Trophoblast cell (in vitro differentiated cells and primary cell): ENCODE data around the gene MGRN1.
A peak's percentile ranks its signal among the peaks of the same experiment; 100 is the strongest.

ENCODE experiments used
- DNase-seq, 2 donors: peaks; one replicate each; pipeline ENCODE4 v3.0.0-alpha.2; 2016
- H2AFZ ChIP-seq: 2 replicates; pipeline ENCODE4 v1.6.1; 2013; ENCODE audit warnings: low read length, moderate library complexity, mild to moderate bottlenecking; ENCODE audit not compliant: insufficient read depth, poor library complexity
- H2AK5ac ChIP-seq: 2 replicates; pipeline ENCODE4 v1.6.1; 2013; ENCODE audit warnings: mild to moderate bottlenecking, low read length
- H2BK120ac ChIP-seq: 2 replicates; pipeline ENCODE4 v1.6.1; 2013; ENCODE audit warnings: low read length, mild to moderate bottlenecking, moderate library complexity; ENCODE audit not compliant: insufficient read depth, poor library complexity
- H2BK12ac ChIP-seq: 2 replicates; pipeline ENCODE4 v1.6.1; 2013; ENCODE audit warnings: mild to moderate bottlenecking, low read length, moderate library complexity
- H2BK5ac ChIP-seq: 2 replicates; pipeline ENCODE4 v1.6.1; 2013; ENCODE audit warnings: low read length, low read depth, moderate library complexity, mild to moderate bottlenecking; ENCODE audit not compliant: poor library complexity
- H3K14ac ChIP-seq: 2 replicates; pipeline ENCODE4 v1.6.1; 2013; ENCODE audit warnings: mild to moderate bottlenecking, low read length
- H3K18ac ChIP-seq: 2 replicates; pipeline ENCODE4 v1.6.1; 2013; ENCODE audit warnings: mild to moderate bottlenecking, low read length
- H3K23ac ChIP-seq: 2 replicates; pipeline ENCODE4 v1.6.1; 2013; ENCODE audit warnings: low read length
- H3K27ac ChIP-seq: 2 replicates; pipeline ENCODE4 v1.5.1; 2013; ENCODE audit warnings: low read depth, mild to moderate bottlenecking, inconsistent platforms, low read length, moderate library complexity
- H3K27me3 ChIP-seq: 2 replicates; pipeline ENCODE4 v1.6.1; 2013; ENCODE audit warnings: inconsistent platforms, mild to moderate bottlenecking, low read length, moderate library complexity; ENCODE audit not compliant: insufficient read depth
- H3K36me3 ChIP-seq, 2 experiments: 1 replicate in 1 of 2; 2 replicates in 1 of 2; pipeline ENCODE4 v1.6.1; 2013; ENCODE audit warnings: low read length in 2 of 2, mild to moderate bottlenecking in 2 of 2, moderate library complexity in 1 of 2; ENCODE audit not compliant: insufficient read depth in 2 of 2, control insufficient read depth in 1 of 2
- H3K4ac ChIP-seq: 2 replicates; pipeline ENCODE4 v1.6.1; 2013; ENCODE audit warnings: low read depth, mild to moderate bottlenecking, low read length, moderate library complexity
- H3K4me1 ChIP-seq, 2 experiments: 1 replicate in 1 of 2; 2 replicates in 1 of 2; pipeline ENCODE4 v1.6.1; 2013; ENCODE audit warnings: low read length in 2 of 2, mild to moderate bottlenecking in 2 of 2, moderate library complexity in 1 of 2; ENCODE audit not compliant: insufficient read depth in 2 of 2, control insufficient read depth in 1 of 2
- H3K4me2 ChIP-seq: 2 replicates; pipeline ENCODE4 v1.6.1; 2013; ENCODE audit warnings: inconsistent platforms, mild to moderate bottlenecking, low read length, moderate library complexity
- H3K4me3 ChIP-seq: 2 replicates; pipeline ENCODE4 v1.5.1; 2013; ENCODE audit warnings: mild to moderate bottlenecking, low read depth, low read length, inconsistent platforms
- H3K79me1 ChIP-seq: one replicate; pipeline ENCODE4 v1.6.1; 2013; ENCODE audit warnings: low read length
- H3K79me2 ChIP-seq: 2 replicates; pipeline ENCODE4 v1.6.1; 2013; ENCODE audit warnings: low read length, mild to moderate bottlenecking; ENCODE audit not compliant: control insufficient read depth, insufficient read depth, poor library complexity
- H3K9ac ChIP-seq: 2 replicates; pipeline ENCODE4 v1.6.1; 2013; ENCODE audit warnings: mild to moderate bottlenecking, low read length
- H3K9me3 ChIP-seq: 2 replicates; pipeline ENCODE4 v1.6.1; 2013; ENCODE audit warnings: low read depth, mild to moderate bottlenecking, control low read depth, inconsistent platforms, low read length; ENCODE audit not compliant: insufficient read depth
- H4K12ac ChIP-seq: 2 replicates; pipeline ENCODE4 v1.6.1; 2013; ENCODE audit warnings: low read depth, mild to moderate bottlenecking, low read length, moderate library complexity
- H4K8ac ChIP-seq: 2 replicates; pipeline ENCODE4 v1.6.1; 2013; ENCODE audit warnings: low read depth, mild to moderate bottlenecking, low read length, moderate library complexity
- H4K91ac ChIP-seq: one replicate; pipeline ENCODE4 v1.6.1; 2013; ENCODE audit warnings: low read depth, mild to moderate bottlenecking, low read length, moderate library complexity
- whole genome bisulfite sequencing: extraction: QIAGEN DNeasy Blood & Tissue Kit; methylation state at CpG from one replicate; pipeline ENCODE4 v1.1.7; 2013; ENCODE audit warnings: missing lambda C conversion rate; ENCODE audit not compliant: insufficient read length, insufficient coverage; ENCODE audit errors: extremely low coverage; 5-methylcytosine and 5-hydroxymethylcytosine counted together

MGRN1 gene

DNA sequence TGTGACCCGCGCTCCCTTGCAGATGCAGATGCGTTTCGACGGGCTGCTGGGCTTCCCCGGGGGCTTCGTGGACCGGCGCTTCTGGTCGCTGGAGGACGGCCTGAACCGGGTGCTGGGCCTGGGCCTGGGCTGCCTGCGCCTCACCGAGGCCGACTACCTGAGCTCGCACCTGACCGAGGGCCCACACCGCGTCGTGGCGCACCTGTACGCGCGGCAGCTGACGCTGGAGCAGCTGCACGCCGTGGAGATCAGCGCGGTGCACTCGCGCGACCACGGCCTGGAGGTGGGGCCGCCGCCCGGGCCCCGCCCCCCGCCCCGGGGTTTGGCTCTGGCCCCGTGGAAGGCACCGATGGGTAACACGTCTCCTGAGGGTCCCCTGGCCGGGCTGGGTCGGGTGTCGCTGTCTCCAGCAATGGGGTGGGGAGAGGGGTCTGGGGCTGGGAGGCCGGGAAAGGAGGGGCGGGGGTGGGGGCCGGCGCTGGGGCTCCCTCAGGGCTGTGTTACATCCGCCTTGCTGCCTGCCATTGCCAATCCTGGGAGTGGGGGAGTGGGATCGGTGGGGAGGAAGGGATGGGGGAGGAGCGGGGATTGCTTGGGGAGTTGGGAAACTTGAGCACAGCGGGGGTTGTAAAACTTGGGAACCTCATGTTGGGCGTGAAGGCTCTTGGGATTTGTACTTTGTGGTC is 69.5 kb downstream of the MGRN1 start:
- Histone ChIP-seq H2AK5ac (peak overlapping the region; percentile 4), H4K8ac (peak overlapping the region; percentile 81), H3K14ac (peak overlapping the region; percentile 78), H4K91ac (peak overlapping the region; percentile 75), H3K23ac (no peak overlapping the region), H2BK12ac (no peak overlapping the region), H3K18ac (peak overlapping the region; percentile 80), H3K27ac (peak overlapping the region; percentile 65), H3K9me3 (peaks cover 5% of the 10 kb centered on the region), H3K4me3 (peak overlapping the region; percentile 100), H4K12ac (peak overlapping the region; percentile 71), H2BK5ac (peak overlapping the region; percentile 35), H3K4ac (peak overlapping the region; percentile 53), H2BK120ac (no peak overlapping the region), H2AFZ (peak overlapping the region; percentile 24), H3K79me1 (peaks cover 7% of the 10 kb centered on the region), H3K36me3 (peaks cover 51 to 56% of the 10 kb centered on the region in 2 experiments), H3K4me1 (peaks cover 3 to 12% of the 10 kb centered on the region in 2 experiments), H3K27me3 (no peaks in the 10 kb centered on the region), H3K79me2 (peaks cover 6% of the 10 kb centered on the region), H3K9ac (peak overlapping the region; percentile 90), H3K4me2 (peak overlapping the region; percentile 90)
- peak in 1 of 2 donors; percentile 36 for DNase-seq
- WGBS: no CpG with 5 or more reads among the region's 54 CpGs

DNA sequence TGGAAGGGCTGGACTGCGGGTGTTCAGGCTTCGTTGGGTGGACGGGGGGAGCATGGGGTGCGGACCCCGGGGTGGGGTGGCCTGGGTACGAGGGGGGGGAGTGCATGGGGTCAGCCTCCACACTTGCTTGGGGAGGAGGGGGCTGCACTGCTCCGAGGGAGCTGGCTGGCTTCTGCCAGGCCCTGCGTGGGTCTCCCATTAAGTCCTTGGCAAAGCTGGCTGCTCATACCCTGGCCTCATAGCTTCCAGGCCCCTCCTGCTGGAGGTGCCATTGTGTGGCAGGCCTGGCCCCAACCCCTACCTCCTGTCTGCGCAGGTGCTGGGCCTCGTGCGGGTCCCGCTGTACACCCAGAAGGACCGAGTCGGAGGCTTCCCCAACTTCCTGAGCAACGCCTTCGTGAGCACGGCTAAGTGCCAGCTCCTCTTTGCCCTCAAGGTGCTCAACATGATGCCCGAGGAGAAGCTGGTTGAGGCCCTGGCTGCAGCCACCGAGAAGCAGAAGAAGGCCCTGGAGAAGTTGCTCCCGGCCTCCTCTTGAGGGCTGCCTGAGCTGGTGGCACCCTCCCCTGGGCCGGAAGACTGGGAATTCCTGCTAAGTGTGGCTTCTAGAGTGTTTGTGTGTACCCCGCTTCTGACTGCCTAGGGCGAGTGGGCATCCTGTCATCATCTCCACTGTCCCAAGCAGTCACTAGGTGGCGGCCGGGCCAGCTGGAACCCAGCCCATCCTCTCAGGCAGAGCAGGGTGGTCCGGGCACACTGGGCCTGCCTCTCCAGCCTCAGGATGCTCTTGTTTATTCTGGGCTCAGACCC is 70.2 kb downstream of the MGRN1 start:
- peak overlapping the region; percentile 100 for H3K4me3 ChIP-seq
- peaks cover 3 to 12% of the 10 kb centered on the region in 2 experiments for H3K4me1 ChIP-seq
- H2BK5ac ChIP-seq: no peak overlapping the region
- no peak overlapping the region for H2AK5ac ChIP-seq
- no peak overlapping the region for H2BK12ac ChIP-seq
- peaks cover 7% of the 10 kb centered on the region for H3K79me1 ChIP-seq
- no peak overlapping the region for H2BK120ac ChIP-seq
- peaks cover 6% of the 10 kb centered on the region for H3K79me2 ChIP-seq
- no CpG with 5 or more reads among the region's 26 CpGs for WGBS
- H4K12ac ChIP-seq: peak overlapping the region; percentile 10
- H2AFZ ChIP-seq: no peak overlapping the region
- no peak overlapping the region for H3K23ac ChIP-seq
- H3K27ac ChIP-seq: no peak overlapping the region
- H4K91ac ChIP-seq: no peak overlapping the region
- H3K9ac ChIP-seq: peak overlapping the region; percentile 54
- DNase-seq: no peak
- H4K8ac ChIP-seq: no peak overlapping the region
- peaks cover 5% of the 10 kb centered on the region for H3K9me3 ChIP-seq
- no peak overlapping the region for H3K4ac ChIP-seq
- H3K14ac ChIP-seq: no peak overlapping the region
- peaks cover 51 to 58% of the 10 kb centered on the region in 2 experiments for H3K36me3 ChIP-seq
- H3K18ac ChIP-seq: no peak overlapping the region
- no peaks in the 10 kb centered on the region for H3K27me3 ChIP-seq
- H3K4me2 ChIP-seq: peak overlapping the region; percentile 90

DNA sequence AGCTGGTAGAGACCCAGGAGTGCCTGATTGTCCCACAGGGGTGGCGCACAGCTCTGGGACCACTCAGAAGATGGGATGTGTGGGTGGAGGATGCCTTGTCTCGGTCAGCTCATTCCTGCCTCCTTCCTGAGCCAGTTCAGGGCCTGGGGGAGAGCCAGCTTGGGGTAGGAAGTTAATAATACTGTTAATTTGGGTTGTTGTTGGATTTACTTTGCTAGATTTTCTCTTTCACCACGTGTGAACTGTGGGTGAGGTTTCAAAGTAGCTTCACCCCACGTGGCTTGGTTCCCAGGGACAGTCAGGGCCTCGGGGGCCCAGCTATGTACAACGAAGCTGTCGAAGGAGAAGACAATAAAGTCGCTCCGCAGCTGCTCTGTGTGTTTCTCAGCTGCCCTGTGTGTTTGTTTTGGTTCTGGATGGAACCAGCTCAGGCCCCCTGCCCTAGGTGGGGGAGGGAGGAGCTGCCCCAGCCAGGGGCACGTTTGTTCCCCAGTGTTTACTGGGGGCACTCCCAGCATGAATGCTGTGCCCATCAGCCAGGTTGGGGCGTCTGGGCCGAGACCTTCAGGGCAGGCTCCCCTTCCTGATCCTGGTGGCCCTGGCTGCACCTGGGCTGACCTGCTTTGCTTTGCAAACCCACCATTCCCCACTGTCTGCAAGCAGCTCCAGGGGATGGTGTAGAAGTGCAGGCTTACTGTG is 71.0 kb downstream of the MGRN1 start:
- no peak overlapping the region for H3K18ac ChIP-seq
- H3K23ac ChIP-seq: no peak overlapping the region
- H3K79me1 ChIP-seq: peaks cover 7% of the 10 kb centered on the region
- no peaks in the 10 kb centered on the region for H3K27me3 ChIP-seq
- H3K4me3 ChIP-seq: no peak overlapping the region
- H2AFZ ChIP-seq: no peak overlapping the region
- H3K79me2 ChIP-seq: peaks cover 6% of the 10 kb centered on the region
- H2BK5ac ChIP-seq: no peak overlapping the region
- no peak overlapping the region for H2BK120ac ChIP-seq
- no peak overlapping the region for H3K4me2 ChIP-seq
- H3K9me3 ChIP-seq: peaks cover 2% of the 10 kb centered on the region
- no peak overlapping the region for H3K4ac ChIP-seq
- H3K14ac ChIP-seq: no peak overlapping the region
- no CpG with 5 or more reads among the region's 12 CpGs for WGBS
- H2BK12ac ChIP-seq: no peak overlapping the region
- H4K12ac ChIP-seq: no peak overlapping the region
- H2AK5ac ChIP-seq: no peak overlapping the region
- no peak overlapping the region for H4K91ac ChIP-seq
- H3K27ac ChIP-seq: no peak overlapping the region
- H4K8ac ChIP-seq: no peak overlapping the region
- H3K36me3 ChIP-seq: peaks cover 54 to 58% of the 10 kb centered on the region in 2 experiments
- no peak for DNase-seq
- H3K4me1 ChIP-seq: peaks cover 3 to 12% of the 10 kb centered on the region in 2 experiments
- H3K9ac ChIP-seq: no peak overlapping the region

DNA sequence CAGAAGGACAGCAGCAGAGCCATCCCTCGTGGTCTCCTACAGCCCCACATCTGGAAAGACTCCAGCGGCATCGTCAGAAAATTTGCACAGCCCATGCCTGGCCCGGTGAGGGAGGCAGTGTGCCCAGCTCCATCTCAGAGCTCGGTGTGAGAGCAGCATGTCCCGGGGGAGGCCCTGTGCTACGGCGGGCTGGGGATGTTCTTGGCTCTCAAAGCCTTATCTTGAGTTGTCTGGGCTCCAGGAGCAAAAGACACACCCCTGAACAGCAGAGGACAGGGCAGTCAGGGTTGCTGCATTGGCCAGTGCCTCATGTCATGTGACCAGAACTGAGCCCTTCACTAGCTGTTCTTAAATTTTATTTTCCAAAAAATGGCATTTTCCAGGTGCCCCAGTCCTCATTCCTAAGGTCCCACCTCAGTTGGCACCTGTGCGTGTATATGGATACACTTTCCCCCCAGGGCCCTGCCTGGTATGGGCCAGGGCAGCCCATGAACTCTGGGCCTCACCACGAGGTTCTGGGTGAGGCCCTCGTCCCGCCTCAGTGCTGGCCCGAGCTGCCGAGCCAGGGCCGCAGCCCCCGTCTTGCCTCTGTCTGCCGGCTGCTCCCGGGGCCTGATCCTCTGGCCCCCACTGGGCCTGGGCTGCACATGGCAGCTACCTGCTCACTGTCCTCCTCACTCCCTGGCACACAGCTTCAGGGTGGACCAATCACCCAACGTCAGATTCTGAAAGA is 71.7 kb downstream of the MGRN1 start:
- no peak overlapping the region for H2BK120ac ChIP-seq
- peaks cover 7% of the 10 kb centered on the region for H3K79me1 ChIP-seq
- H3K79me2 ChIP-seq: peaks cover 6% of the 10 kb centered on the region
- H3K4me3 ChIP-seq: no peak overlapping the region
- H3K9ac ChIP-seq: no peak overlapping the region
- no CpG with 5 or more reads among the region's 19 CpGs for WGBS
- peaks cover 2% of the 10 kb centered on the region for H3K9me3 ChIP-seq
- no peak overlapping the region for H3K18ac ChIP-seq
- H4K8ac ChIP-seq: no peak overlapping the region
- H3K4me2 ChIP-seq: no peak overlapping the region
- no peak overlapping the region for H2AK5ac ChIP-seq
- H3K27ac ChIP-seq: no peak overlapping the region
- no peak overlapping the region for H4K91ac ChIP-seq
- no peak for DNase-seq
- no peak overlapping the region for H3K23ac ChIP-seq
- no peak overlapping the region for H2AFZ ChIP-seq
- H2BK12ac ChIP-seq: no peak overlapping the region
- peaks cover 3 to 12% of the 10 kb centered on the region in 2 experiments for H3K4me1 ChIP-seq
- H3K14ac ChIP-seq: no peak overlapping the region
- no peak overlapping the region for H2BK5ac ChIP-seq
- H4K12ac ChIP-seq: no peak overlapping the region
- peaks cover 61% of the 10 kb centered on the region in 2 experiments for H3K36me3 ChIP-seq
- H3K27me3 ChIP-seq: no peaks in the 10 kb centered on the region
- H3K4ac ChIP-seq: no peak overlapping the region
